ENCODE measurements around the gene PRPF19. TPM values are rescaled to one million over a fixed set of nuclear protein-coding genes. Genes with fewer than 3 reads are reported as not detected.

The PRPF19 gene
- polyA plus RNA-seq, 1 donor (not counting 4 experiments of a cell fraction or from before 2014, with no cell fraction given): 35.4 TPM

DNA sequence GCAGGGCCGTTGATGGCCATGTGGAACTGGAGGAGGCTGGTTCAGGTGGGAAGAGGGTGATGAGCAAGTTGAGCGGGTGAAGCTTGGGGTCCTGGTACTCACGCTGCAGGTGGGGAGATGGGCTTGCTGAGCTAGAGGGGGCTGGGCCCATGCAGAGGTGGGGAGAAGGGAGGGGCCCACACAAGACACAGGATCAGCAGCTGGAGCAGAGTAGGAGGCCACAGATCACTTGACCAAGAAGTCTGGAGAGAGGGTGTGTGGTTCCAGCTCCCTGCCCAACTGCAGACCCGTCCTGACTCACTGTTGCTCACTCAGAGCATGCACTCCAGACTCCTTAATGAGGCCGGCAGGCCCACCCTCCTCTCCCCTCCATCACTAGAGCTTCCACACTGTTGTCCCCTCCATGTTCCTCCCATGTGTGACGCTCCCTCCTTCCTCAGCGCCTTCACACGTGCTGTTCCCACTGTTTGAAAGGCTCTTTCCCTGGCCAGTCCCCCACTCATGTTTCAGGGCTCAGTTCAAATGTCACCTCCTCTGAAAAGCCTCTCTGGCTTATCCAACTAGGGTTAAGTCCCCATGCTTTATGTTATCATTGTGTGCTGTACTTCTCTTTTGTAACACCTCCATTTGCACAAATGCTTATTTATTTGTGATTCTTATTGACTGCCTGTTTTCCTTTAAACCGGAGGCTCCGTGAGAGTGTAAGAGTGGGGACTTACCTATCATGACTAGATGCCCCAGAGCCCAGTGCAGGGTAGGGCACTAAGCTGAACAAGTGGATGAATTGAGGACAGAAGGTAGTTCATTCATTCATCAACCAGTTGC is 62.1 kb downstream of the PRPF19 start:
- H2AFZ ChIP-seq (ENCODE audit: control insufficient read depth, low read length): no peak overlapping the region
- H3K9ac ChIP-seq (ENCODE audit: control insufficient read depth, extremely low read depth, insufficient read depth, low read length): peak overlapping the region; percentile 97
- H3K9me3 ChIP-seq (ENCODE audit: control insufficient read depth, low read depth, low read length): no peaks in the 10 kb centered on the region
- H3K4me2 ChIP-seq (ENCODE audit: control insufficient read depth, extremely low read depth, insufficient read depth, low read depth, low read length): peak overlapping the region; percentile 96
- peaks cover 8% of the 10 kb centered on the region for H4K20me1 ChIP-seq (ENCODE audit: control insufficient read depth, extremely low read depth, insufficient read depth, low read length)
- H3K4me3 ChIP-seq (ENCODE audit: control insufficient read depth in 2 of 3, extremely low read depth in 1 of 3, insufficient read depth in 2 of 3, low read depth in 1 of 3, low read length in 3 of 3): peak overlapping the region; percentile 72 to 96 (median 73)
- no peak for DNase-seq (ENCODE audit: low read depth, low spot score)
- peaks cover 29% of the 10 kb centered on the region for H3K4me1 ChIP-seq (ENCODE audit: control insufficient read depth, extremely low read depth, insufficient read depth, low read length)
- no peak for FAIRE-seq
- peaks cover 44% of the 10 kb centered on the region for H3K79me2 ChIP-seq (ENCODE audit: control insufficient read depth, insufficient read depth, low read length)
- H3K27ac ChIP-seq (ENCODE audit: control insufficient read depth, insufficient read depth, low read length): peak overlapping the region; percentile 95
- dilution Hi-C loops (cut with MboI; ENCODE audit: extremely low pct_ligation_motif_present, low sequenced_read_pairs): no loop called here
- no peaks in the 10 kb centered on the region for H3K27me3 ChIP-seq (ENCODE audit: control insufficient read depth, extremely low read depth, insufficient read depth, low read length)
- peaks cover 15 to 30% of the 10 kb centered on the region in 2 experiments for H3K36me3 ChIP-seq (ENCODE audit: control insufficient read depth in 2 of 2, extremely low read depth in 1 of 2, insufficient read depth in 2 of 2, low read length in 2 of 2)
- TF ChIP-seq, protein P1, sequence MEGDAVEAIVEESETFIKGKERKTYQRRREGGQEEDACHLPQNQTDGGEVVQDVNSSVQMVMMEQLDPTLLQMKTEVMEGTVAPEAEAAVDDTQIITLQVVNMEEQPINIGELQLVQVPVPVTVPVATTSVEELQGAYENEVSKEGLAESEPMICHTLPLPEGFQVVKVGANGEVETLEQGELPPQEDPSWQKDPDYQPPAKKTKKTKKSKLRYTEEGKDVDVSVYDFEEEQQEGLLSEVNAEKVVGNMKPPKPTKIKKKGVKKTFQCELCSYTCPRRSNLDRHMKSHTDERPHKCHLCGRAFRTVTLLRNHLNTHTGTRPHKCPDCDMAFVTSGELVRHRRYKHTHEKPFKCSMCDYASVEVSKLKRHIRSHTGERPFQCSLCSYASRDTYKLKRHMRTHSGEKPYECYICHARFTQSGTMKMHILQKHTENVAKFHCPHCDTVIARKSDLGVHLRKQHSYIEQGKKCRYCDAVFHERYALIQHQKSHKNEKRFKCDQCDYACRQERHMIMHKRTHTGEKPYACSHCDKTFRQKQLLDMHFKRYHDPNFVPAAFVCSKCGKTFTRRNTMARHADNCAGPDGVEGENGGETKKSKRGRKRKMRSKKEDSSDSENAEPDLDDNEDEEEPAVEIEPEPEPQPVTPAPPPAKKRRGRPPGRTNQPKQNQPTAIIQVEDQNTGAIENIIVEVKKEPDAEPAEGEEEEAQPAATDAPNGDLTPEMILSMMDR (optimal IDR thresholded peaks at IDR 0.05 in 1 of 3, IDR thresholded peaks at IDR 0.05 in 1 of 3, conservative IDR thresholded peaks at IDR 0.05 in 1 of 3; ENCODE audit: extremely low read depth in 1 of 3, insufficient read depth in 2 of 3, low read length in 3 of 3): no peak
- TF ChIP-seq EZH2 (IDR thresholded peaks at IDR 0.05; ENCODE audit: low read length): no peak
- H3K9me1 ChIP-seq (ENCODE audit: control insufficient read depth, extremely low read depth, insufficient read depth, low read length): no peaks in the 10 kb centered on the region

DNA sequence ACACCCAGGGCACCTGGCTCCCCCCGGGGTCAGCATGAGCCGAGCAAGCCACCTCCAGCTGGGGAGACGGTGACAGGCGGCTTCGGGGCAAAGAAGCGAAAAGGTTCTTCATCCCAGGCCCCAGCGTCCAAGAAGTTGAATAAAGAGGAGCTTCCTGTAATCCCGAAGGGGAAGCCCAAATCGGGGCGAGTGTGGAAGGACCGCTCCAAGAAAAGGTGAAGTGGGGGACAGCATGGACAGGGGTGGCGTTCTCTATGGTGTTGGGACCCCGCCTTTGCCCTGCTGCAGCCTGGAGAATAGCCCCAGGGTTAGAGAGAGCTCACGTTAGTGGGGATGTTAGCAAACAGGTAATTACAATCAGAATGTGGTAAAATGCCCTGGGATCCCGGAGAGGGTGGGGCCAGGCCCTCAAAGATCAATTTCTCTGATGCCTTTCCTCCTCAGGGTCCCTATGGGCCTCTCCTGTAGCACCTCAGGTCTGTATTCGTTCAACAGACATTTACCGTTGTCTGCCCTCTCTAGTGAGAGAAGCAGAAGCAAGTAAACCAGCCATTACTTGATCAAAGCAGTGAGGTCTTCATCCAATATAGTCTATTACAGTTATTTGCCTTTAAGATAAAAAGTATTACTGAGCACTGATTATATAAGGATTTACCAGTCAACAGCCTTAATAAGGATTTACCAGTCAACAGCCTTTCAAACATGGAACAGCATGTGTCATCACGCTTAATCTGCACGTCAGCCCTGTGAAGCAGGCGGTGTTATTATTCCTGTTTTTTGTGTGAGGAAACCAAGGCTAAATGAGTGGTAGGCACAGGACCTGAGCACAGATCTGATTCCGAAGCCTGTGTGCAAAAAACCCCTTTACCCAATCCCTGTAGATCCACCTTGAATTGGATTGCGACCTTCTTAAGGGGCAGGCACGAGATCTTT is 63.5 kb downstream of the PRPF19 start:
- Histone ChIP-seq H3K27me3 (ENCODE audit: control insufficient read depth, extremely low read depth, insufficient read depth, low read length) (no peaks in the 10 kb centered on the region), H3K36me3 (ENCODE audit: control insufficient read depth in 2 of 2, extremely low read depth in 1 of 2, insufficient read depth in 2 of 2, low read length in 2 of 2) (peaks cover 6 to 18% of the 10 kb centered on the region in 2 experiments), H3K9me1 (ENCODE audit: control insufficient read depth, extremely low read depth, insufficient read depth, low read length) (no peaks in the 10 kb centered on the region), H2AFZ (ENCODE audit: control insufficient read depth, low read length) (peak overlapping the region; percentile 81), H3K4me3 (ENCODE audit: control insufficient read depth in 2 of 3, extremely low read depth in 1 of 3, insufficient read depth in 2 of 3, low read depth in 1 of 3, low read length in 3 of 3) (peak overlapping the region; percentile 72 to 96 (median 73)), H3K4me1 (ENCODE audit: control insufficient read depth, extremely low read depth, insufficient read depth, low read length) (peaks cover 29% of the 10 kb centered on the region), H3K9me3 (ENCODE audit: control insufficient read depth, low read depth, low read length) (no peaks in the 10 kb centered on the region), H4K20me1 (ENCODE audit: control insufficient read depth, extremely low read depth, insufficient read depth, low read length) (peaks cover 8% of the 10 kb centered on the region), H3K79me2 (ENCODE audit: control insufficient read depth, insufficient read depth, low read length) (peaks cover 44% of the 10 kb centered on the region), H3K27ac (ENCODE audit: control insufficient read depth, insufficient read depth, low read length) (peak overlapping the region; percentile 95), H3K9ac (ENCODE audit: control insufficient read depth, extremely low read depth, insufficient read depth, low read length) (peak overlapping the region; percentile 97), H3K4me2 (ENCODE audit: control insufficient read depth, extremely low read depth, insufficient read depth, low read depth, low read length) (peak overlapping the region; percentile 96)
- TF ChIP-seq, protein P1 (optimal IDR thresholded peaks at IDR 0.05 in 1 of 3, IDR thresholded peaks at IDR 0.05 in 1 of 3, conservative IDR thresholded peaks at IDR 0.05 in 1 of 3; ENCODE audit: extremely low read depth in 1 of 3, insufficient read depth in 2 of 3, low read length in 3 of 3): no peak
- TF ChIP-seq EZH2 (IDR thresholded peaks at IDR 0.05; ENCODE audit: low read length): no peak
- no peak for FAIRE-seq
- dilution Hi-C loops (cut with MboI; ENCODE audit: extremely low pct_ligation_motif_present, low sequenced_read_pairs): no loop called here
- no peak for DNase-seq (ENCODE audit: low read depth, low spot score)
